Measurements from ENCODE around the gene BABAM2. TPM values are rescaled to one million over a fixed set of nuclear protein-coding genes. Genes with fewer than 3 reads are reported as not detected.
"Not testable (repeated sequence)": the region's sequence is repeated elsewhere in the genome, so short reads cannot be mapped to it uniquely, and the experiment has no call there.

Gene BABAM2
- total RNA-seq, 1 donor from 2014 or later, result 16.7 TPM

DNA sequence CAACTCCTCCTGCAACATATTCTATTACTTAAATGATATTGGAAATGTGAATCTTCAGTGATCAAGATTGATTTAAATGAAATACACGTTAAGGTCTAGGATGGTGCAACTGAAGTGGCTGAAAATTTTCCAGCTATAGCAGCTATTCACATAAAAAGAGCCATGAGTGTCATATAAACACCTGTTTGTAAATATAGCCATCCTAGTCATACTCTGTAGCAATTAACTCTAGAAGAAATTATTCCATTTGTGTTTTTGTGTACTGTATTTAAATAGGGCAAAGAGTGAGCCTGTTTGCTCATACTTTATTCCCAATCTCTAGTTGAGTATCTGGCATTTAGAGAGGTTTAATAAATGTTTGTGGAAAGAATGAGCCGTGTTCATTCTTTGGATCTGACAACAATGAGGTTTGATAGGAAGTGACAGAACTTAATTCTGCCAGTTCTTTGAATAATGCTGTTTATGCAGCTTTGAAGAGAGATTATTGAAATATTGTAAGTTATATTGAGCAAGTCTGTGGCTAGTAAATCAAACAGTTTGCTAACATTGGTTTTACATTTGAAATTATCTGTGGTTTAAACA lies 49.7 kb downstream of the BABAM2 start:
- no peak for ATAC-seq

DNA sequence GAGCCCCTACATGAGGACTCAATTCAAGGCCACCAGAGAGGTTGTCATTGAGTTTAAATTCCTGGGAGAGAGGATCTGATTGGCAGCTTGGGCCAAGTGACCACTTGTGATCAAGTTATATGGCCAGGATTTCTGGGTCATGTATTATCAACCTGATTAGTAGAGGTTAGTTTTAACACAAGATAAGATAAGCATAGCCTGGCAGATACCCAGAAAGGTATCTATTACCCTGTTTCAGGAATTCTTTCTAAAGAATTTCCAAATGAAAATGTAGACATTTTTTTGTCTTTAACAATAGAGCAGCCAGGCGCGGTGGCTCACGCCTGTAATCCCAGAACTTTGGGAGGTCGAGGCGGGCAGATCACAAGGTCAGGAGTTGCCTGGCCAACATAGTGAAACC lies 50.5 kb downstream of the BABAM2 start:
- DNase-seq (ENCODE audit: low spot score), result no peak
- ATAC-seq, result no peak

More for the DNA sequence above, 49.7 kb downstream of the BABAM2 start:
- DNase-seq (ENCODE audit: low spot score), result no peak

DNA sequence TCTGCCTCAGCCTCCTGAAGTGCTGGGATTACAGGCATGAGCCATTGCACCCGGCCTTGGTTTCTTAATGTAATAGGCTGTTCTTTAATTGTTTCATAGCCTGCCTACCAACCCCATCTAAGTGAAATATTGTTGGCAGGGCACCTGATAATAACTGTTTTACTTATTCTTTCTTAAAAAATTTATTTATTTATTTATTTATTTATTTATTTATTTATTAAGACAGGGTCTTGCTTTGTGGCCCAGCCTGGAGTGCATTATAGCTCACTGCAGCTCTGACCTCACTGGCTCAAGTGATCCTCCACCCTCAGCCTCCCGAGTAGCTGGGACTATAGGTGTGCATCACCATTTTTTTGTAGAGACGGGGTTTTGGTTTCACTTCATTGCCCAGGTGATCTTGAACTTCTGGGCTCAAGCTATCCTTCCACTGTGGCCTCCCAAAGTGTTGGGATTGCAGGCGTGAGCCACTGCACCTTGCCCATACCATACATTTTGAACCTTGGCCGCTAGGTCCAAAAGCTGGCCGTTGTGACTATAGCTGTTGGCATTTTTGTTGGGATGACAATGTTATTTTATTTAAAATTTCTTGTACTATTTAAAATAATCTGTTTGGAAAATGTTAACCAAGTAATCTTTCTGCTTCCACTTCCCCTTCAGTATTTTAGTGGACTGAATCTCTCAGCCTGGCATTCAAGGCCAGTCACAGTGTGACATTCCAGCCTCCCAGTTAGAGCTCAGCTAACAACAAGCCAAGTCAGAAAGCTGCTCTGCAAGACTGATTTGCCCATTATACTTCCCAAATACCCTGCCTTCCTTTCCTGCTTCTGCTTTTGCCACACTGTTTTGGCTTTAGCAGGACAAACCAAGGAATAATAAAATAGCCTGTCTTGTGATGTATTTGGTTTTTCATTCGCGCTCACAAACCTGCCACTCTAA lies 52.4 kb downstream of the BABAM2 start:
- ATAC-seq (no peak), DNase-seq (ENCODE audit: low spot score) (no peak)

DNA sequence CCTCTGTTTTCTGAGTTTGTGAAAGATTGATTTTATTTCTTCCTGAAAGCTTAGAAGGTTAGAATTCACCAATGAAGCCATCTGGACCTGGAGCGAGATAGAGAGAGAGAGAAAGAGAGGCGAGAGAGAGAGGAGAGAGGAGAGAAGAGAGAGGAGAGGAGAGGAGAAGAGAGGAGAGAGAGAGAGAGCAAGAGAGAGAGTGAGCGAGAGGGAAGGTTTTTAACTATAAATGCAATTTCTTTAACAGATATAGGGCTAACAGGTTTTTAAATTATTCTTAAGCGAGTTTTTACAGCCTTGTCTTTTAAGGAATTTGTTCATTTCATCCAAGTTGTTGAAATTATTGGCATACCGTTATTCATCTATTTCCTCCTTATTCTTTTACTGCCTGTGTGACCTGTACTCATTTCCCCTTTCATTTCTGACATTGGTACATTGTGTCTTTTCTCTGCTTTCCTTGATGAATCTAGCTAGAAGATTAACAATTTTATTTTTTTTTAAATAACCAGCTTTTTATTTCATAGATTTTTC lies 56.1 kb downstream of the BABAM2 start:
- ATAC-seq, result no peak
- no peak for DNase-seq (ENCODE audit: low spot score)

DNA sequence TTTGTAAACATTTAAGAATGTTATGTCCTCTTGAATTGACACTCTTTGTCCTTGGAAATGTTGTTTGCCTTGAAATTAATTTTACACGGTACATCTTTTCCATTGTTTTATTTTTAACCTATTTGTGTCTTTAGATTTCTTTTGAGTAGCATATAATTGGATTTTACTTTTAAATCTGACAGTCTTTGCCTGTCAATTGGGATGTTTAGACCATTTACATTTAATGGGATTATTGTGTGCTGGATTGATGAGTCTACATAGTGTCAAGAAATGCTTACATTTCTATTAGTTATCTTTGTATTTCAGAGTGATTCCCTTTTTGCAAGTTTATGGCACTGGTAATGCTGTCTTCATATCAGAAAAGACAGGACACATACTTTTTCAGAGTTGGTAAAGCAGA lies 61.5 kb downstream of the BABAM2 start:
- DNase-seq (ENCODE audit: low spot score) (no peak), ATAC-seq (no peak)

DNA sequence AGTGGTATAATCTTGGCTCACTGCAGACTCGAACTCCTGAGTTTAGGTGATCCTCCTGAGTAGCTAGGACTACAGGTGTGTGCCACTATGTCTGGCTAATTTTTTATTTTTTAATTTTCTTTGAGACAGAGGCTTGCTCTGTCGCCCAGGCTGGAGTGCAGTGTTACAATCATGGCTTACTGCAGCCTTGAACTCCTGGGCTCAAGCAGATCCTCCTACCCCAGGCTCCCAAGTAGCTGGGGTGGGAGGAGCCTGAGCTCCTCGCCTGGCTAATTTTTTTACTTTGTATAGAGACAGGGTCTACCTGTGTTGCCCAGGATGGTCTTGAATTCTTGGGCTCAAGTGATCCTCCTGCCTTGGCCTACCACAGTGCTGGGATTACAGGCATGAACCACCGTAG lies 62.5 kb downstream of the BABAM2 start:
- DNase-seq (ENCODE audit: low spot score) (no peak), ATAC-seq (peak; percentile 22)

DNA sequence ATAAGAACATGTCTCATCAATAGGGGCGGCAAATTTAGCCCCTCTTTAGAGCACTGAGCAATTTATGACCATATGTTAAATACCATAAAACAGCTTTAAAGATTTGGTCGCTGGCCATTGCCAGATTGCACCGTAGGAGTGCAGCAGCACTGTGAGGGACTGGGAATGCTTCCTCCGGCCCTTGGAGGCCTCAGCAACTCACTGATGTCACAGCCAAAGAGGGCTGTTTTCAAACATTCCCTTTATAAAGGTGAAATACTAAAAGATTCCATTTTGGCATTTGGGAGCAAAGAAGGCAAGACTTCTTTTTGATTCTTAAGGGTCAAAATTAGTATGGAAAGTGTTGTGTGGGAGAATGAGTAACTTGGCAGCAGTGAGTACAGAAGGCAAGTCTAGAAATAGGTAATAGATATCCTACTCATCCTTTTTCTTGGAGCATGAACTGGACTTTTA lies 63.7 kb downstream of the BABAM2 start:
- ATAC-seq, result no peak
- no peak for DNase-seq (ENCODE audit: low spot score)

DNA sequence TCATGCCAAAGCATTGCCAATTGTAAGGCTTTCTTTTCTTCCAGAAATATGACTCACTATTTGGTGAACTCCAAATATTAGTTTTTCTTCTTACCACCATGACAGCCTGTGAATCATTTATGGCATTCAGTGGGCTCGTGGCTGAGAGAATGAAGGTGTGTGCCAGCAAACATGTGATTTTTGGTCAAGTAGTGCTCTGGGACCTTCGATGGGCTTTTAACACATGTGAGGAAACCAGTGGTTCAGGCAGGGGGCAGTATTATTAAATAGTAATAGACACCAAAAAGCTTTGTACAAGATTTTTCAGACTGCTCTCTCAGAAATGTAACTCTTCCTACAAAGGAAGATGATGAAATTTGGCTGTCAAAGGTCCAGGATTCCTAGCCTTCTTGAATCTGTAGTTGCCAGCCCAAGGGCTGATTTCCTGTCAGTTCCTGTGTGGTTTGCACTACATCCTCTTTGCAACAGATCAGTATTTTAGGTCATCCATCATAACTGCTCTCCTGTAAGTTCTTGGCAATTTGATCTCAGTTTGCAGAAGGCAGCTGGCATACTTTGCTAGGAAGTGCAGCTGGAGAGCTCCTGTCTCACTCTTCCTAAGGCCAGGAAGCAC lies 64.3 kb downstream of the BABAM2 start:
- peak; percentile 61 for ATAC-seq
- no peak for DNase-seq (ENCODE audit: low spot score)

DNA sequence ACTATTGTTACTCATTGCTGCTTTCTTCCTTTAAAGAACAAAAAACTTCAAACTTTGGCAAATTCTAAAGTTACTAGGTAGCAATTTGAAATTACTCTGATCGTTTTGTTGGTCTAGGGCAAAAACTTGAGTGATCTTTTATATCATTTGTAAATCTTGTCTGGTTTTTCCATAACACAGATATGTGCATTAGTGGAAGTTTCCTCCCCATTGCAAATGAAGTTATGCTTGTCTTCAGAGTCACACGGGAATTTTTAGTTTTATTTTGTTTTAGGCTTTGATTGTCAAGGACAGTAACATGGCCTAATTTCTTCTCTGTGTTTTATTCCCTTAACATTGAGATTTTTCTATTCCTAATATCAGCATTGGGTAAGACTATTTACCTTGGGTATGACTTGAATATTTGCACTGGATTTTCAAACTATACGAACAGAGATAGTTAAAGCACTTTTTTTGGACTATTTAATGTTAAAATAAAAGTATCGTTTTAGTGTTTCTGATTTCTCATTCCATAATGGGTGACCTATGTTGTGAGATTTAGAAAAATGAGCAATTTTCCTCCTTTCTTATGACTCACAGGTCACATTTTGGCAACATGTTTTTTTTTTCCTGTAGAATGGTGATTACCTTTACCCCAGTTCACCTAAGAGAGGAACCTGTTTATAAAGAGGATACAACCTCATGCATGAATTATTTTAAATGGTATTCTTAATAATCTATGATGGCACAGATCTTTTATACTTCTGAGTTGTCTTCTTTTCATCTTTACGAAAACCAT lies 65.0 kb downstream of the BABAM2 start:
- ATAC-seq, result no peak
- no peak for DNase-seq (ENCODE audit: low spot score)

DNA sequence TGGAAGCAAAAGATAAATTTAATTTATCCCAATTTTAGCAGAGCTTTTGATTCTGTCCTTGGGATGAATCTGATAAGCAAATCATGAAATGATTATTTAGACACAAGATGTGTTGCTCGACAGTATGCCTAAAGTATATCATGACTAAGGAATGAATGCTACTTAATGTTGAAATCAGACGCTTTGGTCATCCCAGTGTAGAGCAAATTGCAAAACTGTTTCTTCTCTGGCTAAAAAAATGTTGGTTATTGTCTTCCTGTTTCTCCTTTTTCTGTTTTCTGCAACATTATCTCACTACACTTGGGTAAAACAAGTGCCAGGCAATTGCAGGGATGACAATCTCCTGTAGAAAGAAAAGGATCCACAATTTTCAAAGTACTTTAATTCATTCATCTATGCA lies 66.4 kb downstream of the BABAM2 start:
- DNase-seq (ENCODE audit: low spot score) (no peak), ATAC-seq (no peak)

DNA sequence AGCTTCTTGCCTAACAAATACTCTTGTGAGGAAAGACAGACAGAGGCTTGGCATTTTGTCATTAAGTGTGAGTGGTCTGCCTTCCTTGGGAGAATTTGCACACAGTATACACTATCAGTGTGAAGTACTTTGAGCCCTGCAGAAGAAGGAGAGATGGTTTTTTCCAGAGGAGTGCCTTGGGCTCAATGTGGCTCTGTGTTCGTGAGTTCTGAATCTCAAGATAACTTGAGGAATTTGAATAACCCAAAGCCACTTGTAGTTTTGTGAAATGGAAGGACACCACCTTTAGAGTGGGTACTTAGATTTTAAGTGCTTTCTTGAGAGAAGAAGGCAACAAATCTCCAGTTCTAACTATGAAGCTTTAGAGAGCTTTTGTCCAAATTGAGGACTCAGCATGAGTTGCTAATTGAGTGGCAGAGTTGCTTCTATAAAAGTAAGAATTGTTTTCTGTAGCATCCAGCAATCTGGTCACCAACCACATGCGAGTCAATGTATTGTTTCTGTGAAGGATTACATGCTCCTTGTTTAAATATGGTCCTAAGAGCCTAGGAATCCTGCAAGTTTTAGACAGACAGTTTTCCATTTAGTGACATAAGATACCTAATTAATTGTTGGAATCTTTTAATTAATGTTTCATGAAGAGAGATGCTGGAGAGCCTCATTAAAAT lies 68.3 kb downstream of the BABAM2 start:
- ATAC-seq (no peak), DNase-seq (ENCODE audit: low spot score) (no peak)

DNA sequence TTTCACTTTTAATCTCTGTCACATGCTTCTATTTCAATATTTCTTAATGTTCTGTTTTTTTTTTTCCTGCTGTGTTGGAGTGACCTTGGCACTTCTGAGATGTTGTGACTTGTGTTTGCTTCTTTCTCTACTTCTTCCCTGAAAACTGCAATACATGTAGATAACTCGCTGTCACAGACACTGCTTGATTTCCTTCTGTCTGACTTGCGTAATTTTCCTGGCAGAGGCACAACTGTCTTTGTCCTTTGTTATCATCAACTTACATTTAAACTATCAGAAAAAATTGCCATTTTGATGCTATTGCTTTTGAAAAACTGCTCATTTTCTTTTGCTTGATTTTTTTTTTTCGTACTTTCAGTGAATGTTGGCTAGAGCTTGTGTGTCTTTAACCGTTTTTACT lies 69.0 kb downstream of the BABAM2 start:
- ATAC-seq (peak; percentile 76), DNase-seq (ENCODE audit: low spot score) (peak; percentile 60)

DNA sequence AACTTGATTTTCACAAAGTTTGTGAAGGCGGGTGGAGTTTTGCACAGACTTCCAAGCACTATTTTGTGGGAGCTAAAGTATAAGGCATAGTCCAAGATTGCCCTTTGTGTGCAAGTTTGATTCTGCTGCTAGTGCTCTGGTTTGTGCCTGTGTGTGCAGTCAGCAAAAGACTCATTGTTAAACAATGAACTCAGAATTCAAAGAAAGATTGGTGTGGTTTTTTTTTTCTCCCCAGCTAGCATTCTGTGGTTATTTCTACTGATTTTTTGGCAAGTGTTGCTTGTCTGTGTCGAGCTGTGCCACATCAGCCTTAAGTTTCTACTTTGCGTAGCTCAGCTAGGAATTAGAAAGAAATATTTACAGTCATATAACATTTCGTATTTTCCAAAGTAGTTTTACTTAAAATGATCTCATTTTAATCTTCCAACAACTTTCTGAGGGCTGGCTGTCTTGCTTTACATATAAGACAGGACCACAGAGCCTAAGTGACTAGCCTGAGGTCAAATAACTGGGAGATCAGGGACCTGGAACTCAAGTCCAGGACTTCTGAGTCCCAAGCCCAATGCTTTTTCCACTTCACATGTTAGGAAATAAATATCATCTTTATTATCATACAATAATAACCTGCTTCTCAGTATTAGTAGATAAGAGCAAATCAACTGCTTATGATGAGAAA lies 69.8 kb downstream of the BABAM2 start:
- no peak for DNase-seq (ENCODE audit: low spot score)
- no peak for ATAC-seq

DNA sequence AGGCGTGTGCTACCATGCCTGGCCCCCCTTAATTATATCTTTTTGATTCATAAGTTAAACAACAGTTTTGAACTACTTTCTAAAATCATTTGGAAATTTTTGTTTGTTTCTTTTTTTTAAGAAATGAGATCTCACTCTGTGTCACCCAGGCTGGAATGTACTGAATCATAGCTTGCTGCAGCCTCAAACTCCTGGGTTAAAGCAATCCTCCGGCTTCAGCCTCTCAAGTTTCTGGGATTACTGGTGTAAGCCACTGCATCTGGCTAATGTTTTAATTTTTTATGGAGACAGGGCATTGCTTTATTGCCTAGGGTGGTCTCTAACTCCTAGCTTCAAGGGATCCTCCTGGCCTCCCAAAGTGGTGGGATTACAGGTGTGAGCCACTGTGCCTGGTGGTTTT lies 71.5 kb downstream of the BABAM2 start:
- DNase-seq (ENCODE audit: low spot score) (no peak), ATAC-seq (no peak)

DNA sequence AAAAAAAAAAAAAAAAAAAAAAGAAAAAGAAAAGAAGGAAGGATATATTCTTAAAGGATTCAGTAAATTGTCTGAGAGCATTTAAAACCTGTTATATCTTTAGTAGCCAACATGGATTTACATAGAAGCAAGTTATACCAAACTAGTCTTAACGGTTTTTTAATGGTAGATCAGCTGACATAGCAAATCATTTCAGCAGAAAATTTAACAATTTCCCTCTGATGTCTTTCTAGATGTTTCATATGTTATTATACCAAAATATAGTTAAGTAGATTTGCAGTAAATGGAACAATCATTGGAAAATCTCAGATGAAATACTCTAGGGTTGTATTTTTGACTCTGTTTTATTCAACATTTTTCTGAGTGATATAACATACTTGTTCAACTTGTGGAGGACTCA lies 72.9 kb downstream of the BABAM2 start:
- DNase-seq (ENCODE audit: low spot score) (no peak), ATAC-seq (no peak)

DNA sequence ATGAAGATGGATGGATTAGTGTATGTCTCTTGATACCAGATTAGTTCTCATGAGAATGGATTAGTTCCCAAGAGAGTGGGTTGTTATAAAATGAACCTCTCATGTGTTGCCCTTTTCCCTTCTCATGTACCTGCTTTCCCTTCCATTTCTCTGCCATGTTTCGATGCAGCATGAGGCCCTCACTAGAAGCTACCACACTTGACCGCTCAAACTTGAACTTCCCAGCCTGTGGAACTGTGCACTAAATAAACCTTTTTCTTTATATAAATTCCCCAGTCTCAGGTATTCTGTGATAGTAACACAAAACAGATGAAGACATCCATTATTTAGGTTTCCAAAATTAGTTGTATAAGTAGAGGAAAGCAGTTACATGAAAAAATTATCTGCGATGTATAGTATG lies 73.5 kb downstream of the BABAM2 start:
- no peak for ATAC-seq
- no peak for DNase-seq (ENCODE audit: low spot score)

DNA sequence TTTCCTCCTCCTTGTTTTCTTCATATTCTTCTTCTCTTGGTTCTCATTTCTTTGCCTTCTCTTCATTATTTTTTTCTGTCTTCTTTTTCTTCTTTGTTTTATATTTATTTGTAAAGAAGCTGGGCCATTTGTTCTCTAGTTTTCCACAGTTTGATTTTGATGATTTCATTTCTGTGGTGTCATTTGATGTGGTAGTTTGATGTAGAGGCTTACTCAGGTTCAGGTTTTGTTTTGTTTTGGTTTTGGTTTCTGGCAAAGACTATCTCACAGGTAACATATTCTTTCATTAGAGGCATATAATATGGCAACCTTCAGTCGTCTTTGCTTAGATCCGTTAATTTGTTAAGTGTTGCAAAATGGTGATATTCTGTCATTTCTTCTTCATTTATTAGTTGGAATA lies 75.3 kb downstream of the BABAM2 start:
- DNase-seq (ENCODE audit: low spot score) (no peak), ATAC-seq (no peak)

DNA sequence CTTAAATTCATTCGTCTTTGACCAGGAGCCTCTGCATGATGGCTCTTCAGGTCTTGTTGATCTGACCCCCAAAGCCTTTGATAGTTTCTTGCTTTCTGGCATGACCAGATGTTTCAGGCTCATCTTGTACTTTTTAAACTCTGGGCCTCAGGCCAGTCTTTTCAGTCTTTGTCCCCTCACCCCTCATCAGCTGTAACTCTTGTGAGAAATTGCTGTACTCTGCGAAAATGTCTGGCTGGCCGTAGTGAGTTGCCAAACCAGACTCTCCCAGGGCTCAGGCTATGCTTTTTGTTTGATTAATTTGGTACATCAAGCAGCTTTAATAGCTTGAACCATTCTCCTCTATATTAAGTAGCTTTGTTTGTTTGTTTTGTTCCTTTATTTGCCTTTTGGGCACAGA lies 75.9 kb downstream of the BABAM2 start:
- DNase-seq (ENCODE audit: low spot score) (peak; percentile 76), ATAC-seq (peak; percentile 99)

DNA sequence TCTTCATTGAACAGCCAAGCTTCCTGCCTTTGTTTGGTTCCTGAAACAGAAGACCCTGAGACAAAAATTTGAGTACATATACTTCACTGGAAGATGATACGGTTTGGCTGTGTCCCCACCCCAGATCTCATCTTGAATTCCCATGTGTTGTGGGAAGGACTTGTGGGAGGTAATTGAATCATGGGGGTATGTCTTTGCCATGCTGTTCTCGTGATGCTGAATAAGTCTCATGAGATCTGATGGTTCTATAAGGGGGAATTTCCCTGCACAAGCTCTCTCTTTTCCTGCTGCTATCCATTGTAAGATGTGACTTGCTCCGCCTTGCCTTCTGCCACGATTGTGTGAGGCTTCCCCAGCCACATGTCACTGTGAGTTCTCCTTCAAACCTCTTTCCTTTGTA lies 76.5 kb downstream of the BABAM2 start:
- no peak for DNase-seq (ENCODE audit: low spot score)
- ATAC-seq, result no peak

DNA sequence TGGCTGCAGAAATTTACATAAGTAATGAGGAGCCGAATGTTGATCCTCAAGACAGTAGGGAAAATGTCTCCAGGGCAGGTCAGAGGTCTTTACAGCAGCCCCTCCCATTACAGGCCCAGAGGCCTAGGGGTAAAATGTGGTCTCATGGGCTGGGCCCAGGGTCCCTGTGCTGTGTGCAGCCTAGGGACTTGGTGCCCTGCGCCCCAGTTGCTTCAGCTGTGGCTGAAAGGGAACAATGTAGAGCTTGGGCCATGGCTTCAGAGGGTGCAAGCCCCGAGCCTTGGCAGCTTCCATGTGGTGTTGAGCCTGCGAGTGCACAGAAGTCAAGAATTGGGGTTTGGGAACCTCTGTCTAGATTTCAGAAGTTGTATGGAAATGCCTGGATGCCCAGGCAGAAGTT lies 77.5 kb downstream of the BABAM2 start:
- ATAC-seq; DNase-seq (ENCODE audit: low spot score): not testable (repeated sequence)
